OCI-LY7 (cell line): Measurements from ENCODE around the gene TMCC1. TPM values are rescaled to one million over a fixed set of nuclear protein-coding genes. Genes with fewer than 3 reads are reported as not detected.
"Not testable (repeated sequence)": the region's sequence is repeated elsewhere in the genome, so short reads cannot be mapped to it uniquely, and the experiment has no call there.

Experiments
- BruUV-seq: library from RNA; stranded (reverse); fragments of 400-500 nt; replicated peaks from 2 replicates; lab custom pipeline; 2021; lab: Mats Ljungman, UMichigan
- CTCF ChIA-PET: fragments of 300-600 bp; sonication (Branson Sonifier 250); formaldehyde crosslinking; loops from one replicate; lab custom pipeline; 2022; ENCODE audit warnings: antibody characterized with exemption; ENCODE audit not compliant: unreplicated experiment; lab: Charles Lee
- POLR2A ChIA-PET: fragments of 300-600 bp; sonication (Branson Sonifier 250); formaldehyde crosslinking; loops from one replicate; lab custom pipeline; 2022; ENCODE audit warnings: antibody characterized with exemption; lab: Charles Lee
- DNase-seq: peaks from one replicate; pipeline ENCODE4 v3.0.0-alpha.2; 2015; ENCODE audit warnings: low spot score
- H2AFZ ChIP-seq: fragments of 200-600 bp; sonication (generic), shearing (Covaris generic); 2 replicates; pipeline ENCODE4 v1.6.1; 2014; ENCODE audit warnings: mild to moderate bottlenecking, antibody characterized with exemption, low read length, moderate library complexity
- H3K27ac ChIP-seq: fragments of 200-600 bp; sonication (generic); 2 replicates; pipeline ENCODE4 v1.5.1; 2014; ENCODE audit warnings: mixed run types, low read depth, mild to moderate bottlenecking, moderate library complexity, low read length, inconsistent platforms; ENCODE audit not compliant: poor library complexity, severe bottlenecking
- H3K36me3 ChIP-seq: fragments of 200-600 bp; sonication (generic); 2 replicates; pipeline ENCODE4 v1.6.1; 2014; ENCODE audit warnings: mild to moderate bottlenecking, antibody characterized with exemption, low read length, moderate library complexity, mixed read lengths; ENCODE audit not compliant: insufficient read depth
- H3K4me1 ChIP-seq: fragments of 200-600 bp; sonication (generic); 2 replicates; pipeline ENCODE4 v1.5.1; 2014; ENCODE audit warnings: mild to moderate bottlenecking, low read length; ENCODE audit not compliant: insufficient read depth, poor library complexity, severe bottlenecking
- H3K4me2 ChIP-seq: fragments of 200-600 bp; sonication (generic); 2 replicates; pipeline ENCODE4 v1.6.1; 2014; ENCODE audit warnings: mild to moderate bottlenecking, low read length
- H3K4me3 ChIP-seq: fragments of 200-600 bp; sonication (generic); 2 replicates; pipeline ENCODE4 v1.5.1; 2014; ENCODE audit warnings: mild to moderate bottlenecking, low read depth, low read length; ENCODE audit not compliant: poor library complexity, severe bottlenecking
- H3K79me2 ChIP-seq: fragments of 200-600 bp; sonication (generic); 2 replicates; pipeline ENCODE4 v1.6.1; 2016; ENCODE audit warnings: low read depth, mild to moderate bottlenecking, low read length, moderate library complexity, mixed read lengths; ENCODE audit not compliant: insufficient read depth
- H3K9me2 ChIP-seq: fragments of 200-600 bp; sonication (generic); 2 replicates; pipeline ENCODE4 v1.6.1; 2016; ENCODE audit warnings: mild to moderate bottlenecking, low read length, mixed read lengths; ENCODE audit not compliant: insufficient read depth
- H3K9me3 ChIP-seq: fragments of 200-600 bp; sonication (generic); 2 replicates; pipeline ENCODE4 v1.6.1; 2014; ENCODE audit warnings: mild to moderate bottlenecking, mixed run types, low read length, mixed read lengths
- H4K20me1 ChIP-seq: fragments of 200-600 bp; sonication (generic); 2 replicates; pipeline ENCODE4 v1.6.1; 2014; ENCODE audit warnings: mild to moderate bottlenecking, antibody characterized with exemption, low read length, moderate library complexity, mixed read lengths; ENCODE audit not compliant: insufficient read depth
- CTCF ChIP-seq: fragments of 200-600 bp; sonication (generic); conservative IDR thresholded peaks from 2 replicates; pipeline ENCODE4 v1.5.1; 2014; ENCODE audit warnings: mild to moderate bottlenecking, antibody characterized with exemption, low read length, moderate library complexity, mixed read lengths
- EZH2phosphoT487 ChIP-seq: fragments of 200-600 bp; sonication (generic); IDR thresholded peaks from 2 replicates; pipeline ENCODE4 v1.6.1; 2018; ENCODE audit warnings: low read depth, borderline replicate concordance, mild to moderate bottlenecking, mixed run types, antibody characterized with exemption, low read length, moderate library complexity, mixed read lengths
- intact Hi-C: fragments of 100-400 bp; cut with micrococcal nuclease; formaldehyde crosslinking; loops from one replicate; pipeline ENCODE4 v1.10.0; 2022; ENCODE audit not compliant: unreplicated experiment
- total RNA-seq, 2 experiments: library from RNA; depleted of rRNA in 1 of 2; stranded (reverse); fragments of >200 nt in 1 of 2; shearing (Covaris generic) in 1 of 2; gene quantifications; 2 replicates each; pipeline ENCODE4 v1.2.3, GENCODE V29; 2014 to 2022

The TMCC1 gene
- total RNA-seq, 2 experiments from 2014 or later: 31.7 to 38.8 TPM

- H3K4me2 ChIP-seq: no peak overlapping the region
- DNase-seq: no peak
- H2AFZ ChIP-seq: no peak overlapping the region
- no peaks in the 10 kb centered on the region for H3K9me3 ChIP-seq
- intact Hi-C loops: no loop called here
- ChIA-PET POLR2A (no interaction called here), CTCF (no interaction called here)
- no peak overlapping the region for H3K4me3 ChIP-seq
- no TSS peak for BruUV-seq
- no peaks in the 10 kb centered on the region for H3K9me2 ChIP-seq
- H3K79me2 ChIP-seq: peaks cover 84% of the 10 kb centered on the region
- peaks cover 85% of the 10 kb centered on the region for H3K36me3 ChIP-seq
- H3K27ac ChIP-seq: no peak overlapping the region
- TF ChIP-seq EZH2phosphoT487: no peak
- no peak for TF ChIP-seq CTCF
- H3K4me1 ChIP-seq: no peaks in the 10 kb centered on the region
- H4K20me1 ChIP-seq: no peaks in the 10 kb centered on the region; the same call in 1 of the 2 replicates
Measured at GRCh38 chr3:129864519-129864918, 29.0 kb downstream of the TMCC1 start.

DNA sequence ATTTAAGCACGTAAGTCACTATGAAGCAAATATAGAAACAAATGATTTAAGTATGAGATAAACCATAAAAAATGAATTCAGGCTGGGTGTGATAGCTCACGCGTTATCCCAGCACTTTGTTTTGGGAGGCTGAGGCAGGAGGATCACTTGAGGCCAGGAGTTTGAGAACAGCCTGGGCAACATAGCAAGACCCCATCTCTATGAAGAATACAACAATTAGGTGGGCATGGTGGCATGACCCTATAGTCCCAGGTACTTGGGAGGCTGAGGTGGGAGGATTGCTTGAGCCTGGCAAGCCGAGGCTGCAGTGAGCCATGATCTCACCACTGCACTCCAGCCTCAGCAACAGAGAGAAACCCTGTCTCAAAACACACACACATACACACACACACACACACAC, 34.2 kb downstream of the TMCC1 start:
- Histone ChIP-seq H2AFZ (no peak overlapping the region), H4K20me1 (no peaks in the 10 kb centered on the region), H3K79me2 (peaks cover 68% of the 10 kb centered on the region), H3K4me1 (peaks cover 5% of the 10 kb centered on the region), H3K27ac (no peak overlapping the region), H3K9me3 (no peaks in the 10 kb centered on the region), H3K4me3 (no peak overlapping the region), H3K4me2 (no peak overlapping the region), H3K9me2 (no peaks in the 10 kb centered on the region), H3K36me3 (peaks cover 77% of the 10 kb centered on the region)
- no peak for TF ChIP-seq CTCF
- TF ChIP-seq EZH2phosphoT487: no peak
- DNase-seq: no peak
- BruUV-seq: no TSS peak
- ChIA-PET POLR2A (interaction anchor here (0.9 to 1.0 kb wide), 2 partner anchors 21 to 24 kb away, joined by 3 read pairs; no protein-coding TSS in a partner anchor), CTCF (no interaction called here)
- intact Hi-C loops: no loop called here

GRCh38 chr3:129857899-129858298, 35.6 kb downstream of the TMCC1 start:
- Histone ChIP-seq H3K79me2 (peaks cover 67% of the 10 kb centered on the region), H2AFZ (no peak overlapping the region), H3K4me1 (peaks cover 5% of the 10 kb centered on the region), H3K4me3 (no peak overlapping the region), H3K9me3 (no peaks in the 10 kb centered on the region), H4K20me1 (no peaks in the 10 kb centered on the region), H3K36me3 (peaks cover 77% of the 10 kb centered on the region), H3K4me2 (no peak overlapping the region), H3K27ac (no peak overlapping the region), H3K9me2 (no peaks in the 10 kb centered on the region)
- TF ChIP-seq CTCF (no peak), EZH2phosphoT487 (no peak)
- no TSS peak for BruUV-seq
- intact Hi-C loops: no loop called here
- no peak for DNase-seq
- CTCF ChIA-PET: no interaction called here
- POLR2A ChIA-PET: interaction anchor here (0.6 to 1.0 kb wide), 3 partner anchors 15 to 576 kb away, joined by 4 to 6 read pairs (median 4); no protein-coding TSS in a partner anchor

DNA sequence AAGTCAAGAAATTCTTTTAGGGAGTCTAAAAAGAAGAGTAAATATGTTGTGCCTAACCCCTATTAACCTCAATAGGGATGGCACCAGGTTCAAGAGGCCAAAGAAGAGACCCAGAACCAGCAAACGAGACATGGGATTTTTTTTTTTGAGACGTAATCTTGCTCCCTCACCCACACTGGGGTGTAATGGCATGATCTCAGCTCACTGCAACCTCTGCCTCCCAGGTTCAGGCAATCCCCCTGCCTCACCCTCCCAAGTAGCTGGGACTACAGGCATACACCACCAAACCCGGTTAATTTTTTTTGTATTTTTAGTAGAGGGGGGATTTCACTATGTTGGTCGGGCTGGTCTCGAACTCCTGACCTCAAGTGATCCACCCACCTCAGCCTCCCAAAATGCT, 36.7 kb downstream of the TMCC1 start:
- H3K9me2 ChIP-seq, intact Hi-C loops, H3K4me2 ChIP-seq, H2AFZ ChIP-seq, H3K4me1 ChIP-seq, BruUV-seq, DNase-seq, H3K27ac ChIP-seq, H3K4me3 ChIP-seq, CTCF ChIA-PET, H4K20me1 ChIP-seq, H3K9me3 ChIP-seq: not testable (repeated sequence)
- Histone ChIP-seq H3K36me3 (peaks cover 77% of the 10 kb centered on the region), H3K79me2 (peaks cover 63% of the 10 kb centered on the region)
- POLR2A ChIA-PET: interaction anchor here (0.8 kb wide), 1 partner anchor 47 kb away, joined by 3 read pairs; no protein-coding TSS in a partner anchor
